HUES6 (cell line): ENCODE data around the gene MED27.

Experiments used
- H3K27ac ChIP-seq: 2 replicates; pipeline ENCODE4 v1.7.0; 2013; ENCODE audit warnings: low read depth, mild to moderate bottlenecking, low read length, inconsistent platforms
- H3K27me3 ChIP-seq: 2 replicates; pipeline ENCODE4 v1.6.1; 2013; ENCODE audit warnings: low read length; ENCODE audit not compliant: control insufficient read depth, insufficient read depth
- H3K36me3 ChIP-seq: 2 replicates; pipeline ENCODE4 v1.6.1; 2013; ENCODE audit warnings: low read length; ENCODE audit not compliant: control insufficient read depth, insufficient read depth
- H3K4me1 ChIP-seq: 2 replicates; pipeline ENCODE4 v1.6.1; 2013; ENCODE audit warnings: low read length; ENCODE audit not compliant: control insufficient read depth, insufficient read depth
- H3K4me3 ChIP-seq: 2 replicates; pipeline ENCODE4 v1.5.1; 2013; ENCODE audit warnings: low read depth, low read length
- H3K9ac ChIP-seq: one replicate; pipeline ENCODE4 v1.6.1; 2013; ENCODE audit warnings: mild to moderate bottlenecking, low read length
- H3K9me3 ChIP-seq: 2 replicates; pipeline ENCODE4 v1.6.1; 2013; ENCODE audit warnings: low read depth, low read length; ENCODE audit not compliant: control insufficient read depth, insufficient read depth

The MED27 gene

DNA sequence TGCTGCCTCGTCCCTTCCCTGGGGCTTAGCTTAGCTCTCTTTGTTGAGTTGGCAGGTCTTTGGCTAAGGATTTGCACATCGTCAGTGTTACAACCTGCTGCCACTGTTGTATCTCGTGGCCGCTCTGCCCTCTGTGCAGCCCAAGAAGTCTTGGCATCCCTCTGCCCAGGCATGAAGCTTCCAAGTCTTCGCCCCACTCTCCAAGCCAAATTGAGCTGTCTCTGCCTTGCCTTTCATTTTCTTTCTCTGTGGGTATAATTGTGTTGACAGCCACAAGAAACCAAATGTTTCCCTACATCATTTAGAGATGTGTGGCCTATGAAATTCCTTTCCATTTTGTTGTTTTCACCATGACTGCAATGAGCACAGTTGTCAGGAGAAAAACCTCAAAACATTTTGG lies 29.6 kb upstream of the MED27 start:
- Histone ChIP-seq H3K4me1 (peaks cover 5% of the 10 kb centered on the region; the same call in 1 of the 2 replicates), H3K36me3 (no peaks in the 10 kb centered on the region), H3K27me3 (peaks cover 13% of the 10 kb centered on the region), H3K9me3 (no peaks in the 10 kb centered on the region), H3K27ac (no peak overlapping the region), H3K4me3 (no peak overlapping the region), H3K9ac (no peak overlapping the region)

- peaks cover 12% of the 10 kb centered on the region for H3K27me3 ChIP-seq
- H3K27ac ChIP-seq = no peak overlapping the region
- H3K9ac ChIP-seq = no peak overlapping the region
- H3K4me3 ChIP-seq = no peak overlapping the region
- H3K4me1 ChIP-seq = peaks cover 5% of the 10 kb centered on the region; the same call in 1 of the 2 replicates
- H3K36me3 ChIP-seq = no peaks in the 10 kb centered on the region
- H3K9me3 ChIP-seq = no peaks in the 10 kb centered on the region
Observed at GRCh38 chr9:132108728-132109127, 29.1 kb upstream of the MED27 start.

GRCh38 chr9:132099741-132100407 lies 20.2 kb upstream of the MED27 start:
- no peak overlapping the region for H3K9ac ChIP-seq
- no peaks in the 10 kb centered on the region for H3K4me1 ChIP-seq
- H3K4me3 ChIP-seq = no peak overlapping the region
- H3K27me3 ChIP-seq = peaks cover 13% of the 10 kb centered on the region
- no peaks in the 10 kb centered on the region for H3K9me3 ChIP-seq
- H3K36me3 ChIP-seq = no peaks in the 10 kb centered on the region
- H3K27ac ChIP-seq = no peak overlapping the region

DNA sequence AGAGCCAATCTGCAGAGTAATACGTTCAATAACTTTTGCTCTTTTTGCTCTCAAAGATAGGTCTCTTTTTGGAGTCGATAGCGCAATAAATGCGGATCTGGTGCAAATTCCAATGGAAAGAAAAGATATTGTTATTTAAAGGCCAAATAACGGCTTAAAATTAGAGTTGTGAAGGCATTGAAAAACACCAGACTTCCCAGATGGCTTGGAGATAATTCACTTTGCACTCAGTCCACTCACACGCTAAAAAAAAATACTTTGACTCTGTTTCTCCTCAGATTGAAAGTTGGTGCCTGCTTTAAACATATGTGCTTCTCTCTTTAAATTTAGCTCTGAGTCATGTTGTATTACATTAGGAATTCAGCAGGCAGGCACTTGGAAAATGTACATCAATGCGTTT lies 19.5 kb upstream of the MED27 start:
- Histone ChIP-seq H3K27me3 (peaks cover 9% of the 10 kb centered on the region; the same call in 1 of the 2 replicates), H3K9me3 (no peaks in the 10 kb centered on the region), H3K4me3 (no peak overlapping the region), H3K9ac (no peak overlapping the region), H3K36me3 (no peaks in the 10 kb centered on the region), H3K27ac (no peak overlapping the region), H3K4me1 (no peaks in the 10 kb centered on the region)

- H3K9ac ChIP-seq = no peak overlapping the region
- no peaks in the 10 kb centered on the region for H3K9me3 ChIP-seq
- no peak overlapping the region for H3K27ac ChIP-seq
- no peak overlapping the region for H3K4me3 ChIP-seq
- H3K27me3 ChIP-seq = peaks cover 15% of the 10 kb centered on the region; the same call in 1 of the 2 replicates
- H3K4me1 ChIP-seq = no peaks in the 10 kb centered on the region
- H3K36me3 ChIP-seq = no peaks in the 10 kb centered on the region
Observed at GRCh38 chr9:132094314-132094791, 14.7 kb upstream of the MED27 start.

- Histone ChIP-seq H3K36me3 (no peaks in the 10 kb centered on the region), H3K4me3 (no peak overlapping the region), H3K27ac (no peak overlapping the region), H3K4me1 (no peaks in the 10 kb centered on the region), H3K9me3 (0 out of 2 replicates have a peak, but pooled peaks cover 4% of the 10 kb centered on the region), H3K27me3 (peaks cover 6% of the 10 kb centered on the region; the same call in 1 of the 2 replicates), H3K9ac (no peak overlapping the region)
Observed at GRCh38 chr9:132090771-132091170, 11.1 kb upstream of the MED27 start.

GRCh38 chr9:132087438-132088030 lies 7.9 kb upstream of the MED27 start:
- Histone ChIP-seq H3K4me1 (no peaks in the 10 kb centered on the region), H3K9me3 (0 out of 2 replicates have a peak, but pooled peaks cover 4% of the 10 kb centered on the region), H3K27ac (no peak overlapping the region), H3K4me3 (no peak overlapping the region), H3K36me3 (no peaks in the 10 kb centered on the region), H3K9ac (no peak overlapping the region), H3K27me3 (no peaks in the 10 kb centered on the region; the same call in 1 of the 2 replicates)

- no peak overlapping the region for H3K9ac ChIP-seq
- H3K4me1 ChIP-seq = no peaks in the 10 kb centered on the region
- H3K9me3 ChIP-seq = no peaks in the 10 kb centered on the region
- no peaks in the 10 kb centered on the region; the same call in 1 of the 2 replicates for H3K27me3 ChIP-seq
- H3K4me3 ChIP-seq = no peak overlapping the region
- H3K27ac ChIP-seq = no peak overlapping the region
- peaks cover 1% of the 10 kb centered on the region for H3K36me3 ChIP-seq
Observed at GRCh38 chr9:132082188-132082587, 2.5 kb upstream of the MED27 start.

DNA sequence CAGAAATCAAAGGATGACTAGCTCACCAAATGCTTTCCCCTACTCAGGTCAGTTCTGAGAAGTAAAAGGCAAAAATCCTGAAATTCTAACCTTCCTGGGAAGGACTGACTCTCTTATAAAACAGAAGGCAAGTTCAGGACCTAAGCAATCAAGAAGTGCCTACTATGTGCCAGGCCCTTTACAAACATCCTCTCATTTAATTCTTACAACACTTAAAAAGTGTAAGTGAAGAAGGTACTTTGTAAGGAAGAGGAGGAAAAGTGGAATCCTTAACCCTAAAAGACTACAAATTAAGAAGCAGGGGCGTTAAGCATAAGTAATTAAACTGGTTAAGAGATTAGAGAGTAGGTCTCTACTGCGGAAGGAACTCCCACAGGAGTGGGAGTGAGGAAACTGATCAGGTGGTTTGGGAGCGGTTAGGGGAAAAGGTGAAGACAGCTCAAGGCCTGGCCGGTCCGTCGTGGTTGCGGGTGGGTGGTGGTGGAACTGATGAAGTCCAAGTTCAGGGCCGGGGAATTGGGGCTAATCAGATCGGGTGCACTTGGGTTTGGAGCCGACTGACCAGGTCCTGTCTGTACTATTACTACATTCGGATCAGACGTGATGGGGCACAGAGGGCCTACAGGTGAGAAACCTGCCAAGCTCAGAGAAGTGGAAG lies 839 bp downstream of the MED27 start:
- Histone ChIP-seq H3K36me3 (peaks cover 18% of the 10 kb centered on the region), H3K4me3 (peak overlapping the region; percentile 99)

GRCh38 chr9:132077881-132078698 lies 1.6 kb downstream of the MED27 start:
- no peaks in the 10 kb centered on the region for H3K9me3 ChIP-seq
- H3K36me3 ChIP-seq = peaks cover 18% of the 10 kb centered on the region
- H3K27me3 ChIP-seq = no peaks in the 10 kb centered on the region
- no peak overlapping the region for H3K9ac ChIP-seq
- H3K4me3 ChIP-seq = peak overlapping the region; percentile 99
- H3K27ac ChIP-seq = no peak overlapping the region
- H3K4me1 ChIP-seq = no peaks in the 10 kb centered on the region

More for the DNA sequence above, 839 bp downstream of the MED27 start:
- peak overlapping the region; percentile 88 for H3K9ac ChIP-seq
- H3K27ac ChIP-seq = no peak overlapping the region
- no peaks in the 10 kb centered on the region for H3K27me3 ChIP-seq
- H3K4me1 ChIP-seq = no peaks in the 10 kb centered on the region
- no peaks in the 10 kb centered on the region for H3K9me3 ChIP-seq
